WTC11 (cell line): ENCODE data around the gene UBE2L3.

Experiments used
- CTCF ChIP-seq: fragments of 200-600 bp; IDR thresholded peaks from 2 replicates; pipeline ENCODE4 v1.8.0; 2022; ENCODE audit warnings: antibody characterized with exemption
- FOXK1 ChIP-seq: sonication (generic); formaldehyde crosslinking; IDR thresholded peaks from 2 replicates; pipeline ENCODE4 v1.8.0; 2022; ENCODE audit warnings: mild to moderate bottlenecking, moderate library complexity, missing genetic modification reagents
- ZNF219 ChIP-seq: sonication (generic); formaldehyde crosslinking; IDR thresholded peaks from 2 replicates; pipeline ENCODE4 v1.8.0; 2023; ENCODE audit warnings: missing genetic modification reagents, mild to moderate bottlenecking, borderline replicate concordance
- TF ChIP-seq, protein P1 (sequence below): sonication (generic); formaldehyde crosslinking; IDR thresholded peaks from 2 replicates; pipeline ENCODE4 v1.8.0; 2022; ENCODE audit warnings: mild to moderate bottlenecking, missing genetic modification reagents
- TF ChIP-seq, protein P2 (sequence below): sonication (generic); formaldehyde crosslinking; IDR thresholded peaks from 2 replicates; pipeline ENCODE4 v1.8.1; 2023; ENCODE audit warnings: mild to moderate bottlenecking, missing genetic modification reagents, moderate library complexity

DNA sequence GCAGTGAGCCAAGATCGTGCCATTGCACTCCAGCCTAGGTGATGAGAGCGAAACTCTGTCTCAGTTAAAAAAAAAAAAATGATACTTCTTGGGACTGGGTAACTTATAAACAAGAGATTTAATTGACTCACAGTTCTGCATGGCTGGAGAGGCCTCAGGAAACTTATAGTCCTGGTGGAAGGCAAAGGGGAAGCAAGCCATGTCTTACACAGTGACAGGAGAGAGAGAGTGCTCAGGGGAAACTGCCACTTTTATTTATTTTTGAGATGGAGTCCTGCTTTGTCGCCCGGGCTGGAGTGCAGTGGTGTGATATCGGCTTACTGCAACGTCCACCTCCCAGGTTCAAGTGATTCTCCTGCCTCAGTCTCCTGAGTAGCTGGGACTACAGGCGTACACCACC is 82.8 kb downstream of the UBE2L3 start:
- no peak for TF ChIP-seq ZNF219 (CRISPR knock-in tag)
- TF ChIP-seq, protein P1, sequence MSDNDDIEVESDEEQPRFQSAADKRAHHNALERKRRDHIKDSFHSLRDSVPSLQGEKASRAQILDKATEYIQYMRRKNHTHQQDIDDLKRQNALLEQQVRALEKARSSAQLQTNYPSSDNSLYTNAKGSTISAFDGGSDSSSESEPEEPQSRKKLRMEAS (CRISPR knock-in tag) = no peak
- no peak for TF ChIP-seq CTCF
- TF ChIP-seq, protein P2, sequence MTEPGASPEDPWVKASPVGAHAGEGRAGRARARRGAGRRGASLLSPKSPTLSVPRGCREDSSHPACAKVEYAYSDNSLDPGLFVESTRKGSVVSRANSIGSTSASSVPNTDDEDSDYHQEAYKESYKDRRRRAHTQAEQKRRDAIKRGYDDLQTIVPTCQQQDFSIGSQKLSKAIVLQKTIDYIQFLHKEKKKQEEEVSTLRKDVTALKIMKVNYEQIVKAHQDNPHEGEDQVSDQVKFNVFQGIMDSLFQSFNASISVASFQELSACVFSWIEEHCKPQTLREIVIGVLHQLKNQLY (CRISPR knock-in tag) = no peak
- TF ChIP-seq FOXK1 (CRISPR knock-in tag) = no peak
